HepG2 (cell line): Measurements from ENCODE around the gene ARIH1. TPM values are rescaled to one million over a fixed set of nuclear protein-coding genes. Genes with fewer than 3 reads are reported as not detected.

Experiments
- ATAC-seq: fragments of 200-7000 bp; cut with Tn5 transposase; 3 replicates; pipeline ENCODE4 v1.9.1; 2020; ENCODE audit warnings: mild to moderate bottlenecking, moderate library complexity
- BruUV-seq: library from RNA; stranded (reverse); fragments of 400-500 nt; replicated peaks from 2 replicates; lab custom pipeline; 2021; lab: Mats Ljungman, UMichigan
- CTCF ChIA-PET: fragments of 300-600 bp; formaldehyde crosslinking; extraction: SDS; loops from one replicate; lab custom pipeline; 2021; ENCODE audit warnings: low total read pairs, inconsistent platforms, low intra/inter-chr PET ratio; lab: Yijun Ruan, JAX
- POLR2A ChIA-PET: fragments of 350-600 bp; sonication (Branson Sonifier 250); formaldehyde crosslinking; loops from one replicate; lab custom pipeline; 2020; ENCODE audit warnings: antibody characterized with exemption, inconsistent platforms; lab: Yijun Ruan, JAX
- DNase-seq: peaks from one replicate; pipeline ENCODE4 v3.0.0-alpha.2; 2015; ENCODE audit warnings: low spot score
- FAIRE-seq: peaks from 3 replicates; lab custom pipeline; 2011; peaks lifted over from hg19 to GRCh38; lab: Jason Lieb, UNC
- H2AFZ ChIP-seq: one replicate; pipeline ENCODE4 v1.6.1; 2011; ENCODE audit warnings: low read length, inconsistent platforms
- H3K27ac ChIP-seq: fragments of 300-600 bp; 3 replicates; pipeline ENCODE4 v1.8.0; 2011; ENCODE audit warnings: mixed run types, mild to moderate bottlenecking, mixed read lengths, low read length, inconsistent platforms; ENCODE audit not compliant: insufficient read depth; ENCODE audit errors: extremely low read length
- H3K27me3 ChIP-seq, 2 experiments: fragments of 200-600 bp in 1 of 2; 2 replicates in 1 of 2; 3 replicates in 1 of 2; pipeline versions ENCODE4 v1.6.0 to v1.8.0; 2011; ENCODE audit warnings: low read length in 2 of 2, mild to moderate bottlenecking in 2 of 2, moderate library complexity in 2 of 2, inconsistent platforms in 1 of 2; ENCODE audit not compliant: insufficient read depth in 2 of 2, control insufficient read depth in 1 of 2
- H3K36me3 ChIP-seq, 2 experiments: fragments of 200-600 bp in 1 of 2; replicated peaks in 1 of 2; 2 replicates in 1 of 2; 3 replicates in 1 of 2; pipeline versions ENCODE4 v1.5.1 to v1.8.0; 2011; ENCODE audit warnings: low read length in 2 of 2, inconsistent platforms in 1 of 2; ENCODE audit not compliant: insufficient read depth in 2 of 2, control insufficient read depth in 1 of 2
- H3K4me1 ChIP-seq: 2 replicates; pipeline ENCODE4 v1.5.1; 2012; ENCODE audit warnings: low read length, inconsistent platforms; ENCODE audit not compliant: insufficient read depth
- H3K4me2 ChIP-seq: 2 replicates; pipeline ENCODE4 v1.6.0; 2011; ENCODE audit warnings: low read depth, low read length, inconsistent platforms
- H3K4me3 ChIP-seq, 3 experiments: fragments of 200-600 bp in 1 of 3; sonication (generic), shearing (Covaris generic) in 1 of 3; replicated peaks in 1 of 3; 2 replicates each; pipeline ENCODE4 v1.5.1; 2011 to 2016; ENCODE audit warnings: low read length in 3 of 3, inconsistent platforms in 2 of 3, low read depth in 2 of 3, mild to moderate bottlenecking in 2 of 3, control low read depth in 1 of 3, mixed read lengths in 1 of 3; ENCODE audit not compliant: insufficient read depth in 1 of 3
- H3K79me2 ChIP-seq: one replicate; pipeline ENCODE4 v1.6.1; 2011; ENCODE audit warnings: low read length, inconsistent platforms; ENCODE audit not compliant: insufficient read depth
- H3K9ac ChIP-seq: 2 replicates; pipeline ENCODE4 v1.6.0; 2011; ENCODE audit warnings: mild to moderate bottlenecking, low read depth, low read length, inconsistent platforms; ENCODE audit not compliant: insufficient read depth
- H3K9me3 ChIP-seq: 2 replicates; pipeline ENCODE4 v1.5.1; 2012; ENCODE audit warnings: mild to moderate bottlenecking, low read length
- H4K20me1 ChIP-seq: 2 replicates; pipeline ENCODE4 v1.6.0; 2011; ENCODE audit warnings: inconsistent platforms, mild to moderate bottlenecking, low read length, moderate library complexity; ENCODE audit not compliant: insufficient read depth
- ATF1 ChIP-seq: IDR thresholded peaks from 2 replicates; pipeline ENCODE4 v1.6.1; 2016; ENCODE audit warnings: mild to moderate bottlenecking, control low read depth
- ATF4 ChIP-seq, 2 experiments: fragments of 450-650 bp in 1 of 2; sonication (generic) in 1 of 2; formaldehyde crosslinking; IDR thresholded peaks; 2 replicates each; pipeline versions ENCODE4 v1.5.0 to v1.8.0; 2020 to 2022; ENCODE audit warnings: mild to moderate bottlenecking in 1 of 2, missing genetic modification reagents in 1 of 2
- CREB1 ChIP-seq, 2 experiments: fragments of 450-650 bp in 1 of 2; IDR thresholded peaks; 2 replicates each; pipeline ENCODE4 v1.6.1; 2016 to 2017; ENCODE audit warnings: control low read depth in 1 of 2, mild to moderate bottlenecking in 1 of 2, missing compliant biosample characterization in 1 of 2, missing genetic modification characterization in 1 of 2
- MAFF ChIP-seq: IDR thresholded peaks from 2 replicates; pipeline ENCODE4 v1.6.1; 2011; ENCODE audit warnings: low read depth, low read length, improper control_type of control experiment
- MTF1 ChIP-seq: sonication (generic); formaldehyde crosslinking; IDR thresholded peaks from 2 replicates; pipeline ENCODE4 v1.5.0; 2020; ENCODE audit warnings: missing genetic modification reagents
- NONO ChIP-seq, 2 experiments: fragments of 450-650 bp in 1 of 2; sonication (generic) in 1 of 2; formaldehyde crosslinking in 1 of 2; IDR thresholded peaks in 1 of 2; conservative IDR thresholded peaks in 1 of 2; 2 replicates each; pipeline versions ENCODE4 v1.6.1 to v1.8.0; 2017 to 2022; ENCODE audit warnings: mild to moderate bottlenecking in 1 of 2, missing genetic modification reagents in 1 of 2, moderate library complexity in 1 of 2
- TARDBP ChIP-seq: sonication (generic); formaldehyde crosslinking; IDR thresholded peaks from 2 replicates; pipeline ENCODE4 v1.8.0; 2022; ENCODE audit warnings: mild to moderate bottlenecking, missing genetic modification reagents
- TERF1 ChIP-seq: sonication (generic); formaldehyde crosslinking; IDR thresholded peaks from 2 replicates; pipeline ENCODE4 v1.8.0; 2022; ENCODE audit warnings: mild to moderate bottlenecking, missing genetic modification reagents, moderate library complexity
- ZBTB21 ChIP-seq: sonication (generic); formaldehyde crosslinking; IDR thresholded peaks from 2 replicates; pipeline ENCODE4 v1.4.0; 2020; ENCODE audit warnings: missing genetic modification reagents
- ZFP36 ChIP-seq: fragments of 150-350 bp; IDR thresholded peaks from 2 replicates; pipeline ENCODE4 v1.6.1; 2018; ENCODE audit warnings: borderline replicate concordance, low read length, low read depth; ENCODE audit not compliant: partially characterized antibody
- ZNF546 ChIP-seq: sonication (generic); formaldehyde crosslinking; conservative IDR thresholded peaks from 2 replicates; pipeline ENCODE4 v1.8.1; 2023; ENCODE audit warnings: mild to moderate bottlenecking, missing genetic modification reagents
- ZNF766 ChIP-seq: sonication (generic); formaldehyde crosslinking; IDR thresholded peaks from 2 replicates; pipeline ENCODE4 v1.5.0; 2020; ENCODE audit warnings: missing genetic modification reagents, borderline replicate concordance
- WGBS: methylation state at CpG from one replicate; pipeline ENCODE4 v1.1.6; 2017; ENCODE audit warnings: low lambda C conversion rate; 5-methylcytosine and 5-hydroxymethylcytosine counted together
- in situ Hi-C: cut with HindIII; loops from 2 replicates; pipeline ENCODE4 v1.10.0; 2017; ENCODE audit warnings: low pct_unique_long_range_greater_than_20kb; ENCODE audit not compliant: extremely low pct_ligation_motif_present
- intact Hi-C: fragments of 100-400 bp; cut with micrococcal nuclease; formaldehyde crosslinking; loops from one replicate; pipeline ENCODE4 v1.10.0; 2022; ENCODE audit not compliant: unreplicated experiment
- polyA plus RNA-seq, 8 experiments: library from polyadenylated mRNA; depleted of rRNA in 3 of 8; stranded (reverse) in 7 of 8; unstranded in 1 of 8; fragments of >200 nt; fragmentation: Illumina TruSeq in 4 of 8; extraction: Trizol in 4 of 8; gene quantifications; 2 replicates each; pipeline versions ENCODE4 v1.2.1 to v1.2.3, GENCODE V29; 2011 to 2016; ENCODE audit warnings: low read depth in 4 of 8, missing spikeins in 1 of 8, mixed read lengths in 1 of 8; ENCODE audit not compliant: insufficient read depth in 1 of 8
- total RNA-seq, 5 experiments: library from RNA; depleted of rRNA; stranded (reverse); fragments of >200 nt; fragmentation: Illumina TruSeq; extraction: Trizol; gene quantifications; 2 replicates each; pipeline ENCODE4 v1.2.3, GENCODE V29; 2016; ENCODE audit warnings: low read depth in 1 of 5

ARIH1 gene
- total and polyA plus RNA-seq, 2 of the 13 experiments (the other 11 are each of a cell fraction or from before 2014, with no cell fraction given) = 38.8 to 59.8 TPM

- ChIA-PET POLR2A (no interaction called here), CTCF (no interaction called here)
- H3K4me3 ChIP-seq = no peak overlapping the region
- in situ Hi-C loops = no loop called here
- H3K4me2 ChIP-seq = no peak overlapping the region
- intact Hi-C loops = no loop called here
- no TSS peak for BruUV-seq
- no peaks in the 10 kb centered on the region for H3K36me3 ChIP-seq
- ATAC-seq (no peak), DNase-seq (no peak), FAIRE-seq (no peak)
- no peaks in the 10 kb centered on the region for H3K27me3 ChIP-seq
- TF ChIP-seq ATF1 (CRISPR knock-in tag) = no peak
- no peak for TF ChIP-seq CREB1 (IDR thresholded peaks at IDR 0.05)
- no peak for TF ChIP-seq CREB1 (CRISPR knock-in tag; IDR thresholded peaks at IDR 0.05)
- no peak for TF ChIP-seq MTF1 (CRISPR knock-in tag)
- no peak for TF ChIP-seq ATF4 (CRISPR knock-in tag; IDR thresholded peaks at IDR 0.05)
- no peak for TF ChIP-seq ZNF766 (CRISPR knock-in tag)
- no peaks in the 10 kb centered on the region for H3K9me3 ChIP-seq
- H3K27ac ChIP-seq = no peak overlapping the region
- no peak overlapping the region for H2AFZ ChIP-seq
- peaks cover 20% of the 10 kb centered on the region for H4K20me1 ChIP-seq
- H3K9ac ChIP-seq = no peak overlapping the region
- H3K4me1 ChIP-seq = peaks cover 14% of the 10 kb centered on the region
- peaks cover 70% of the 10 kb centered on the region for H3K79me2 ChIP-seq
Observed at GRCh38 chr15:72515591-72516389, 41.7 kb downstream of the ARIH1 start.

- H3K79me2 ChIP-seq = peaks cover 60% of the 10 kb centered on the region
- 93% methylated on average over 2 of the region's 2 CpGs for WGBS
- no peak overlapping the region for H3K4me2 ChIP-seq
- no TSS peak for BruUV-seq
- H3K36me3 ChIP-seq = peaks cover 0 to 5% of the 10 kb centered on the region in 2 experiments; a peak in 1 of 5 replicates
- no peaks in the 10 kb centered on the region for H3K9me3 ChIP-seq
- no peak for FAIRE-seq
- intact Hi-C loops (no loop called here), in situ Hi-C loops (no loop called here)
- H3K4me1 ChIP-seq = peaks cover 16% of the 10 kb centered on the region
- H4K20me1 ChIP-seq = peaks cover 20% of the 10 kb centered on the region
- no peak overlapping the region for H3K27ac ChIP-seq
- ChIA-PET CTCF (no interaction called here), POLR2A (no interaction called here)
- ATAC-seq = no peak
- no peak overlapping the region for H3K9ac ChIP-seq
- no peak overlapping the region for H2AFZ ChIP-seq
- DNase-seq = no peak
- no peaks in the 10 kb centered on the region for H3K27me3 ChIP-seq
- no peak overlapping the region for H3K4me3 ChIP-seq
- TF ChIP-seq ZNF546 (CRISPR knock-in tag) (no peak), TERF1 (CRISPR knock-in tag) (no peak), ZFP36 (no peak), NONO (IDR thresholded peaks at IDR 0.05) (no peak), NONO (CRISPR knock-in tag; conservative IDR thresholded peaks at IDR 0.05) (no peak), TARDBP (CRISPR knock-in tag) (no peak), MAFF (no peak), ZBTB21 (CRISPR knock-in tag) (no peak)
Observed at GRCh38 chr15:72516777-72517176, 42.6 kb downstream of the ARIH1 start.
